Measurements from ENCODE around the gene SYT13. TPM values are rescaled to one million over a fixed set of nuclear protein-coding genes. Genes with fewer than 3 reads are reported as not detected.
A peak's percentile ranks its signal among the peaks of the same experiment; 100 is the strongest.
"Not testable (repeated sequence)": the region's sequence is repeated elsewhere in the genome, so short reads cannot be mapped to it uniquely, and the experiment has no call there.

The SYT13 gene
- total and polyA plus RNA-seq, 5 donors from 2014 or later = not detected

GRCh38 chr11:45293566-45294192, 7.5 kb upstream of the SYT13 start:
- not testable (repeated sequence) for H3K4me3 Mint-ChIP-seq; H3K9me3 Mint-ChIP-seq; H3K36me3 ChIP-seq (ENCODE audit: control insufficient read depth, insufficient read depth, low read length); H3K27ac ChIP-seq (ENCODE audit: insufficient read depth, low read length, poor library complexity, severe bottlenecking); H3K27ac Mint-ChIP-seq; H3K36me3 Mint-ChIP-seq; H3K4me1 ChIP-seq (ENCODE audit: control insufficient read depth, insufficient read depth, low read length, poor library complexity, severe bottlenecking); H3K4me3 ChIP-seq (ENCODE audit: low read depth, low read length); H3K9me3 ChIP-seq (ENCODE audit: control insufficient read depth in 2 of 2, low read length in 2 of 2); H3K4me1 Mint-ChIP-seq
- H3K27me3 Mint-ChIP-seq = peaks cover 33% of the 10 kb centered on the region
- peak; percentile 50 to 62 for ATAC-seq (ENCODE audit: low read depth in 2 of 2)
- H3K27me3 ChIP-seq (ENCODE audit: control insufficient read depth, insufficient read depth, low read length) = peaks cover 16% of the 10 kb centered on the region
- DNase-seq = peak; percentile 25 to 67 (median 49)

GRCh38 chr11:45290586-45290985, 4.4 kb upstream of the SYT13 start:
- Histone ChIP-seq H3K9me3 (ENCODE audit: control insufficient read depth in 2 of 2, low read length in 2 of 2) (no peaks in the 10 kb centered on the region), H3K27me3 (ENCODE audit: control insufficient read depth, insufficient read depth, low read length) (peaks cover 36% of the 10 kb centered on the region), H3K27ac (ENCODE audit: insufficient read depth, low read length, poor library complexity, severe bottlenecking) (no peak overlapping the region), H3K4me1 (ENCODE audit: control insufficient read depth, insufficient read depth, low read length, poor library complexity, severe bottlenecking) (peaks cover 3% of the 10 kb centered on the region), H3K36me3 (ENCODE audit: control insufficient read depth, insufficient read depth, low read length) (no peaks in the 10 kb centered on the region), H3K4me3 (ENCODE audit: low read depth, low read length) (no peak overlapping the region)
- peaks cover 0 to 7% (median 0%) of the 10 kb centered on the region in 7 donors for H3K9me3 Mint-ChIP-seq
- DNase-seq = no peak
- no peak overlapping the region for H3K4me3 Mint-ChIP-seq
- peaks cover 57% of the 10 kb centered on the region for H3K27me3 Mint-ChIP-seq
- H3K36me3 Mint-ChIP-seq = no peaks in the 10 kb centered on the region
- H3K27ac Mint-ChIP-seq = peak overlapping the region in 1 of 3 donors; percentile 6
- ATAC-seq (ENCODE audit: low read depth in 2 of 2) = no peak
- no peaks in the 10 kb centered on the region for H3K4me1 Mint-ChIP-seq

- Histone ChIP-seq H3K9me3 (ENCODE audit: control insufficient read depth in 2 of 2, low read length in 2 of 2) (no peaks in the 10 kb centered on the region), H3K36me3 (ENCODE audit: control insufficient read depth, insufficient read depth, low read length) (no peaks in the 10 kb centered on the region), H3K4me1 (ENCODE audit: control insufficient read depth, insufficient read depth, low read length, poor library complexity, severe bottlenecking) (peaks cover 3% of the 10 kb centered on the region), H3K4me3 (ENCODE audit: low read depth, low read length) (no peak overlapping the region), H3K27ac (ENCODE audit: insufficient read depth, low read length, poor library complexity, severe bottlenecking) (no peak overlapping the region), H3K27me3 (ENCODE audit: control insufficient read depth, insufficient read depth, low read length) (peaks cover 42% of the 10 kb centered on the region)
- Mint-ChIP-seq H3K4me1 (no peaks in the 10 kb centered on the region), H3K36me3 (no peaks in the 10 kb centered on the region), H3K4me3 (no peak overlapping the region), H3K27ac (no peak overlapping the region), H3K9me3 (peaks cover 0 to 12% (median 0%) of the 10 kb centered on the region in 7 donors), H3K27me3 (peaks cover 69% of the 10 kb centered on the region)
- ATAC-seq (ENCODE audit: low read depth in 2 of 2) (no peak), DNase-seq (no peak)
Measured at GRCh38 chr11:45289369-45289768, 3.2 kb upstream of the SYT13 start.

GRCh38 chr11:45288339-45288738, 2.2 kb upstream of the SYT13 start:
- Histone ChIP-seq H3K9me3 (ENCODE audit: control insufficient read depth in 2 of 2, low read length in 2 of 2) (no peaks in the 10 kb centered on the region), H3K36me3 (ENCODE audit: control insufficient read depth, insufficient read depth, low read length) (no peaks in the 10 kb centered on the region), H3K27ac (ENCODE audit: insufficient read depth, low read length, poor library complexity, severe bottlenecking) (no peak overlapping the region), H3K27me3 (ENCODE audit: control insufficient read depth, insufficient read depth, low read length) (peaks cover 46% of the 10 kb centered on the region), H3K4me1 (ENCODE audit: control insufficient read depth, insufficient read depth, low read length, poor library complexity, severe bottlenecking) (peaks cover 3% of the 10 kb centered on the region), H3K4me3 (ENCODE audit: low read depth, low read length) (no peak overlapping the region)
- Mint-ChIP-seq H3K27ac (no peak overlapping the region), H3K27me3 (peaks cover 75% of the 10 kb centered on the region), H3K9me3 (peaks cover 0 to 13% (median 0%) of the 10 kb centered on the region in 7 donors), H3K4me3 (no peak overlapping the region), H3K36me3 (no peaks in the 10 kb centered on the region), H3K4me1 (no peaks in the 10 kb centered on the region)
- no peak for DNase-seq
- ATAC-seq (ENCODE audit: low read depth in 2 of 2) = no peak

GRCh38 chr11:45287316-45287903, 1.3 kb upstream of the SYT13 start:
- DNase-seq (no peak), ATAC-seq (ENCODE audit: low read depth in 2 of 2) (no peak)
- H3K27ac Mint-ChIP-seq = no peak overlapping the region
- H3K27me3 Mint-ChIP-seq = peaks cover 71% of the 10 kb centered on the region
- no peaks in the 10 kb centered on the region for H3K36me3 Mint-ChIP-seq
- no peak overlapping the region for H3K4me3 Mint-ChIP-seq
- Histone ChIP-seq H3K9me3 (ENCODE audit: control insufficient read depth in 2 of 2, low read length in 2 of 2) (no peaks in the 10 kb centered on the region), H3K36me3 (ENCODE audit: control insufficient read depth, insufficient read depth, low read length) (no peaks in the 10 kb centered on the region), H3K4me1 (ENCODE audit: control insufficient read depth, insufficient read depth, low read length, poor library complexity, severe bottlenecking) (peaks cover 3% of the 10 kb centered on the region), H3K27me3 (ENCODE audit: control insufficient read depth, insufficient read depth, low read length) (peaks cover 47% of the 10 kb centered on the region), H3K27ac (ENCODE audit: insufficient read depth, low read length, poor library complexity, severe bottlenecking) (no peak overlapping the region), H3K4me3 (ENCODE audit: low read depth, low read length) (no peak overlapping the region)
- peaks cover 0 to 13% (median 0%) of the 10 kb centered on the region in 7 donors for H3K9me3 Mint-ChIP-seq
- no peaks in the 10 kb centered on the region for H3K4me1 Mint-ChIP-seq

- H3K4me3 ChIP-seq (ENCODE audit: low read depth, low read length) = no peak overlapping the region
- peaks cover 0 to 15% (median 0%) of the 10 kb centered on the region in 7 donors for H3K9me3 Mint-ChIP-seq
- H3K4me1 ChIP-seq (ENCODE audit: control insufficient read depth, insufficient read depth, low read length, poor library complexity, severe bottlenecking) = peaks cover 3% of the 10 kb centered on the region
- no peaks in the 10 kb centered on the region for H3K36me3 Mint-ChIP-seq
- DNase-seq (no peak), ATAC-seq (ENCODE audit: low read depth in 2 of 2) (no peak)
- no peaks in the 10 kb centered on the region for H3K36me3 ChIP-seq (ENCODE audit: control insufficient read depth, insufficient read depth, low read length)
- H3K27me3 Mint-ChIP-seq = peaks cover 83% of the 10 kb centered on the region
- no peak overlapping the region for H3K27ac Mint-ChIP-seq
- H3K4me3 Mint-ChIP-seq = no peak overlapping the region
- H3K9me3 ChIP-seq (ENCODE audit: control insufficient read depth in 2 of 2, low read length in 2 of 2) = no peaks in the 10 kb centered on the region
- H3K27ac ChIP-seq (ENCODE audit: insufficient read depth, low read length, poor library complexity, severe bottlenecking) = no peak overlapping the region
- H3K4me1 Mint-ChIP-seq = no peaks in the 10 kb centered on the region
- peaks cover 42% of the 10 kb centered on the region for H3K27me3 ChIP-seq (ENCODE audit: control insufficient read depth, insufficient read depth, low read length)
Measured at GRCh38 chr11:45285250-45285828, 802 bp downstream of the SYT13 start.

GRCh38 chr11:45282081-45282480, 4.1 kb downstream of the SYT13 start:
- Mint-ChIP-seq H3K27ac (no peak overlapping the region), H3K9me3 (peaks cover 0 to 9% (median 0%) of the 10 kb centered on the region in 7 donors), H3K27me3 (peaks cover 61% of the 10 kb centered on the region), H3K36me3 (no peaks in the 10 kb centered on the region), H3K4me3 (no peak overlapping the region), H3K4me1 (no peaks in the 10 kb centered on the region)
- Histone ChIP-seq H3K4me3 (ENCODE audit: low read depth, low read length) (no peak overlapping the region), H3K27ac (ENCODE audit: insufficient read depth, low read length, poor library complexity, severe bottlenecking) (no peak overlapping the region), H3K36me3 (ENCODE audit: control insufficient read depth, insufficient read depth, low read length) (no peaks in the 10 kb centered on the region), H3K4me1 (ENCODE audit: control insufficient read depth, insufficient read depth, low read length, poor library complexity, severe bottlenecking) (peaks cover 3% of the 10 kb centered on the region), H3K9me3 (ENCODE audit: control insufficient read depth in 2 of 2, low read length in 2 of 2) (peaks cover 0 to 4% of the 10 kb centered on the region in 2 experiments), H3K27me3 (ENCODE audit: control insufficient read depth, insufficient read depth, low read length) (peaks cover 32% of the 10 kb centered on the region)
- DNase-seq (no peak), ATAC-seq (ENCODE audit: low read depth in 2 of 2) (no peak)
